ENCODE measurements around the gene ATP6V1B1.
A peak's percentile ranks its signal among the peaks of the same experiment; 100 is the strongest.

ATP6V1B1 gene

GRCh38 chr2:70966681-70967080, 31.0 kb downstream of the ATP6V1B1 start:
- DNase-seq (ENCODE audit: low spot score) = no peak

- DNase-seq (ENCODE audit: low spot score) = no peak
Measured at GRCh38 chr2:70967189-70967588, 31.5 kb downstream of the ATP6V1B1 start.

GRCh38 chr2:70974592-70974991, 38.9 kb downstream of the ATP6V1B1 start:
- no peak for DNase-seq (ENCODE audit: low spot score)

GRCh38 chr2:70975237-70975636, 39.5 kb downstream of the ATP6V1B1 start:
- no peak for DNase-seq (ENCODE audit: low spot score)

- DNase-seq (ENCODE audit: low spot score) = no peak
Measured at GRCh38 chr2:70977605-70978205, 42.0 kb downstream of the ATP6V1B1 start.

- peak; percentile 70 for DNase-seq (ENCODE audit: low spot score)
Measured at GRCh38 chr2:70978341-70979179, 42.9 kb downstream of the ATP6V1B1 start, which contains the start of gene ANKRD53. Gene ANKRD53 (plus strand): TSS chr2:70978630. CDS start chr2:70978646, 16 bp downstream.

GRCh38 chr2:70979180-70979488, 43.4 kb downstream of the ATP6V1B1 start:
- no peak for DNase-seq (ENCODE audit: low spot score)

- DNase-seq (ENCODE audit: low spot score) = no peak
Measured at GRCh38 chr2:70979626-70980025, 43.9 kb downstream of the ATP6V1B1 start.

- DNase-seq (ENCODE audit: low spot score) = no peak
Measured at GRCh38 chr2:70981421-70981820, 45.7 kb downstream of the ATP6V1B1 start.

GRCh38 chr2:70981866-70982810, 46.4 kb downstream of the ATP6V1B1 start:
- DNase-seq (ENCODE audit: low spot score) = no peak

- DNase-seq (ENCODE audit: low spot score) = no peak
Measured at GRCh38 chr2:70982971-70983370, 47.3 kb downstream of the ATP6V1B1 start.

GRCh38 chr2:70983506-70984227, 48.0 kb downstream of the ATP6V1B1 start:
- DNase-seq (ENCODE audit: low spot score) = no peak

- DNase-seq (ENCODE audit: low spot score) = no peak
Measured at GRCh38 chr2:70984228-70984575, 48.5 kb downstream of the ATP6V1B1 start.

- peak; percentile 91 for DNase-seq (ENCODE audit: low spot score)
Measured at GRCh38 chr2:70984576-70985282, 49.0 kb downstream of the ATP6V1B1 start.

- no peak for DNase-seq (ENCODE audit: low spot score)
Measured at GRCh38 chr2:70985283-70985688, 49.6 kb downstream of the ATP6V1B1 start.

GRCh38 chr2:70985956-70986355, 50.3 kb downstream of the ATP6V1B1 start:
- DNase-seq (ENCODE audit: low spot score) = no peak

GRCh38 chr2:70986499-70987189, 50.9 kb downstream of the ATP6V1B1 start:
- no peak for DNase-seq (ENCODE audit: low spot score)

GRCh38 chr2:70987386-70987785, 51.7 kb downstream of the ATP6V1B1 start:
- DNase-seq (ENCODE audit: low spot score) = no peak

GRCh38 chr2:70988151-70988550, 52.5 kb downstream of the ATP6V1B1 start:
- no peak for DNase-seq (ENCODE audit: low spot score)
